Measurements from ENCODE around the gene CROCC2. TPM values are rescaled to one million over a fixed set of nuclear protein-coding genes. Genes with fewer than 3 reads are reported as not detected.

The CROCC2 gene
- polyA plus RNA-seq (ENCODE audit: low read depth in 6 of 6) = not detected

- no peak within 1 kb of the TSS for H3K4me3 Mint-ChIP-seq
- no peaks in the 10 kb centered on the region for H3K4me1 Mint-ChIP-seq
- no peak for DNase-seq
- no peak within 1 kb of the TSS for H3K27ac Mint-ChIP-seq
- no peaks in the 10 kb centered on the region for H3K9me3 Mint-ChIP-seq
- no peak for ATAC-seq (ENCODE audit: low read depth in 2 of 2)
- H3K27me3 Mint-ChIP-seq = peaks cover 6 to 11% (median 8%) of the 10 kb centered on the region in 3 donors
- H3K36me3 Mint-ChIP-seq = no peaks in the 10 kb centered on the region
Observed at GRCh38 chr2:240906141-240906910, at the start of gene CROCC2. Gene CROCC2 (plus strand): TSS chr2:240906336. CDS start chr2:240906514, 178 bp downstream.

- ATAC-seq (ENCODE audit: low read depth in 2 of 2) (no peak), DNase-seq (no peak)
- H3K4me1 Mint-ChIP-seq = no peaks in the 10 kb centered on the region
- H3K27me3 Mint-ChIP-seq = peaks cover 0 to 24% (median 8%) of the 10 kb centered on the region in 3 donors
- H3K36me3 Mint-ChIP-seq = peaks cover 0 to 8% of the 10 kb centered on the region in 2 donors
- H3K9me3 Mint-ChIP-seq = peaks cover 0 to 16% (median 9%) of the 10 kb centered on the region in 7 donors
- H3K27ac Mint-ChIP-seq = no peak overlapping the region
- no peak overlapping the region for H3K4me3 Mint-ChIP-seq
Observed at GRCh38 chr2:240857039-240858008, 48.8 kb upstream of the CROCC2 start.

DNA sequence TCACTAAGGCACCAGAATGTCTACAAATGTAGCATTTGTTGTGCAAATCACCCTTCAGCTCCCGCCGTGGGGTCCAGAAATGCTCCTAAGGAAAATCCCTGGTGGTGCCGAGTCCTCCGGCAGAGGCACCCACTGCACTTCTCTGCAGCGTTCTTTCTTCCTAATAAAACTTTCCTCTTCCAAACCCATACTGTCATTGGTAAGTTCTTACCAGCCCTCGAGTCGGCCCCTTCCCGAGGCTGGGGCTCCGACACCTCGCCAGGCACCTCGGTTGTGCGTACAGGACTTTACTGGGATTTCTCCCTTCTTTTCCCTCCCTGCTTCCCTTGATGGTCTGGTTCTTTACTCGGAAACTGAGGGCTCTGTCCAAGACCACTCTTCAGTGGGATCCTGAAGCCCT is 47.8 kb upstream of the CROCC2 start:
- Mint-ChIP-seq H3K4me1 (no peaks in the 10 kb centered on the region), H3K27ac (no peak overlapping the region), H3K27me3 (peaks cover 4 to 21% (median 5%) of the 10 kb centered on the region in 3 donors), H3K36me3 (peaks cover 0 to 8% of the 10 kb centered on the region in 2 donors), H3K4me3 (no peak overlapping the region), H3K9me3 (peaks cover 0 to 16% (median 9%) of the 10 kb centered on the region in 7 donors)
- ATAC-seq (ENCODE audit: low read depth in 2 of 2) (no peak), DNase-seq (no peak)

DNA sequence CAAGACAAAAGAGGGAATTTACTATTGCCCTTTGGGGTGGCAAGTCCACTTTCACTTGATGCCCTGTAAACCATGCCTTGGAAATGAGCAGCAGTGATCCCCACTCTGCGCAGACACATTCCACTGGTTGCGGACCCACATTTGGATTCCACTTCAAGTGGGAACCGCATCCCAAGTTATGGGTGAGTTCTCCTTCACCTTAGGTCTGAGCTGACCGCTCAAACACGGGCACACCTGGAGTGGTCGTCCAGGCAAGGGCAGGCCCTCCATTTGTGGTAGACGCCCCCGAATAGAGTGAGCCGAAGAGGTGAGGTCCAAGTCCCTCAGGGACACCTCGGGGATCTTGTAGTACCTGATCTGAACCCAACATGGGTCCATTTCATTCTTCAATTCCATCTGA is 47.3 kb upstream of the CROCC2 start:
- ATAC-seq (ENCODE audit: low read depth in 2 of 2) = no peak
- H3K27me3 Mint-ChIP-seq = peaks cover 4 to 21% (median 5%) of the 10 kb centered on the region in 3 donors
- peaks cover 0 to 8% of the 10 kb centered on the region in 2 donors for H3K36me3 Mint-ChIP-seq
- no peak overlapping the region for H3K27ac Mint-ChIP-seq
- DNase-seq = no peak
- no peak overlapping the region for H3K4me3 Mint-ChIP-seq
- no peaks in the 10 kb centered on the region for H3K4me1 Mint-ChIP-seq
- peaks cover 0 to 15% (median 9%) of the 10 kb centered on the region in 7 donors for H3K9me3 Mint-ChIP-seq

GRCh38 chr2:240861547-240861946 is 44.6 kb upstream of the CROCC2 start:
- DNase-seq (no peak), ATAC-seq (ENCODE audit: low read depth in 2 of 2) (no peak)
- Mint-ChIP-seq H3K27me3 (peaks cover 5 to 38% (median 12%) of the 10 kb centered on the region in 3 donors), H3K27ac (peak overlapping the region in 1 of 6 donors; percentile 16), H3K36me3 (no peaks in the 10 kb centered on the region), H3K4me1 (no peaks in the 10 kb centered on the region), H3K4me3 (no peak overlapping the region), H3K9me3 (no peaks in the 10 kb centered on the region)

- H3K36me3 Mint-ChIP-seq = no peaks in the 10 kb centered on the region
- H3K4me1 Mint-ChIP-seq = no peaks in the 10 kb centered on the region
- ATAC-seq (ENCODE audit: low read depth in 2 of 2) = no peak
- no peak overlapping the region for H3K4me3 Mint-ChIP-seq
- H3K27me3 Mint-ChIP-seq = peaks cover 13 to 41% (median 19%) of the 10 kb centered on the region in 3 donors
- H3K27ac Mint-ChIP-seq = no peak overlapping the region
- no peaks in the 10 kb centered on the region for H3K9me3 Mint-ChIP-seq
- DNase-seq = no peak
Observed at GRCh38 chr2:240864475-240864874, 41.7 kb upstream of the CROCC2 start.

GRCh38 chr2:240865391-240865790 is 40.7 kb upstream of the CROCC2 start:
- no peak for DNase-seq
- H3K4me1 Mint-ChIP-seq = no peaks in the 10 kb centered on the region
- peaks cover 13 to 38% (median 19%) of the 10 kb centered on the region in 3 donors for H3K27me3 Mint-ChIP-seq
- ATAC-seq (ENCODE audit: low read depth in 2 of 2) = no peak
- H3K36me3 Mint-ChIP-seq = no peaks in the 10 kb centered on the region
- no peaks in the 10 kb centered on the region for H3K9me3 Mint-ChIP-seq
- no peak overlapping the region for H3K27ac Mint-ChIP-seq
- H3K4me3 Mint-ChIP-seq = no peak overlapping the region

GRCh38 chr2:240868286-240869108 is 37.6 kb upstream of the CROCC2 start, which contains the start of gene AGXT:
Gene AGXT (plus strand): TSS chr2:240868824. CDS start chr2:240868866, 42 bp downstream.
- peak within 1 kb of the TSS in 1 of 6 donors; percentile 70 for H3K27ac Mint-ChIP-seq
- peaks cover 13 to 38% (median 15%) of the 10 kb centered on the region in 3 donors for H3K27me3 Mint-ChIP-seq
- ATAC-seq (ENCODE audit: low read depth in 2 of 2) (no peak), DNase-seq (no peak)
- H3K4me3 Mint-ChIP-seq = no peak within 1 kb of the TSS
- H3K9me3 Mint-ChIP-seq = no peaks in the 10 kb centered on the region
- H3K4me1 Mint-ChIP-seq = no peaks in the 10 kb centered on the region
- no peaks in the 10 kb centered on the region for H3K36me3 Mint-ChIP-seq

DNA sequence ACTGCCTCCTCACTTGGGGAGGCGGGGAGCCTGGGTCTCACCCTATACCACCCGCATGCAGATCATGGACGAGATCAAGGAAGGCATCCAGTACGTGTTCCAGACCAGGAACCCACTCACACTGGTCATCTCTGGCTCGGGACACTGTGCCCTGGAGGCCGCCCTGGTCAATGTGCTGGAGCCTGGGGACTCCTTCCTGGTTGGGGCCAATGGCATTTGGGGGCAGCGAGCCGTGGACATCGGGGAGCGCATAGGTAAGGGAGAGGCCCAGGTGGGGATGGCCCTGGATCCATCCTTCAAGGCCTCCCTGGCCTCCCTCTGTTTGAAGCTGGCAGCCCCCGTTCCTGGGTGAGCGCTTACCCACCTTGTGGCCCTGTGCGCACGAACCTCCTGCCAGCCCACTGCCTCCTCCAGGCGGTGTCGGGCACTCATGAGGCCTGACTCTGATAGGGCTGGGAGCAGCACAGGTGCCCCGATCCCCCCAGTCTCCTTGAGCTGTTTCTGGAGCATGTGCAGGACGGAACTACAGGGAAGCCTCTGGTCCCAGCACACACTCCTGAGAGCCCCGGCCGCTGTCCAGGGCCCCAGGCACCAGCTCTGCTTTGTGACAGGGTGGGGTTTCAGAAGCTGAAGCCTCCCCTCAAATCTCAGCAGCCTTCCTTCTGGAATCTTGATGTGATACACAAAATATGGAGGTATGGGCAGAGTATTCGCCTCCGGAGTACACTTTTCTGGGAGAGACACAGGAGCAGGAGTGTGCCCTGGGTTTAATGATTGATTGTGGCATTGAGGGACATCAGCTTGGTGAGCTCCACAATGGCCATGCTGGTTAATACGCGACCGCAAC is 36.8 kb upstream of the CROCC2 start:
- no peaks in the 10 kb centered on the region for H3K9me3 Mint-ChIP-seq

DNA sequence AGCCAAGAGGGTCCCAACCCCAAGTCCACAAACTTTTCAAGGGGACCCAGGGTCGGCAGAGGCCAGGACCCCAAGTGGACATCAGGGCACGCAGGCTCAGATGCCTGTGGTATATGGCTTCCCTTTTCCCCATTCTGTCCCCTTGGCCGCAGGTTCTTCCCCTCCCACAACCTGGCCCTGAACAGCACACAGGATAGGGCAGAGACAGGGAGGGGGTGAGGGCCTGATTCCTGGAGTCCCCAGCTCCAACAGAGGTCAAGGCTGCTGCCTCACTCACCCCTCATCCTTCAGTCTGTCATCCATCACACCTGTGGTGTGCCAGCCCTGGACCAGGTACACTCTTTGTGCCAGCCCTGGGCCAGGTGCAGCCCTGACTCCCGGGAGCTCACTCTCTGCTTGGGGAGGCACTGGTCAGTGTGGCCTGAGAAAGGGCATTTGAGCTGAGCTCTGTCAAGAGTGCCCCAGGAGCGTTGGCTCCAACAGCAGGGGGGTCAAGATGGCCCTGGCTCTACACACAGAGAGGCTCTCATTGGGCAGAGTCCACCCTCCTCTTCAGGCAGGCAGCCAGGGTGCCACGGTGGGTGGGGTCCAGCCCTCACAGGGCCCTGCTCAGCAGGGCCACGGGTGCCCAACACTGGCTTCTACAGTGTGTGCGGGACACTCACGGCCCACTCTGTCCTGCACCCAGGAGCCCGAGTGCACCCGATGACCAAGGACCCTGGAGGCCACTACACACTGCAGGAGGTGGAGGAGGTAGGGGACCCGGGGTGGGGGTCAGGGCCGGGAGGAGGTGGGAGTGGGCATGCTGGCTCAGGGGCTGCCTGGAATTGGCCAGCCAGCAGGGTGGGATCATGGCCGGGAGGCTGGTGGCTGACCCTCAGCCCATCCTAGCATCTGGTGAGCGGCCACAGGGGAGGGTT is 35.9 kb upstream of the CROCC2 start:
- H3K36me3 Mint-ChIP-seq = no peaks in the 10 kb centered on the region
- ATAC-seq (ENCODE audit: low read depth in 2 of 2) (no peak), DNase-seq (no peak)
- H3K27ac Mint-ChIP-seq = peak overlapping the region in 1 of 6 donors; percentile 70
- no peaks in the 10 kb centered on the region for H3K4me1 Mint-ChIP-seq
- no peaks in the 10 kb centered on the region for H3K9me3 Mint-ChIP-seq
- H3K27me3 Mint-ChIP-seq = peaks cover 13 to 33% (median 15%) of the 10 kb centered on the region in 3 donors
- no peak overlapping the region for H3K4me3 Mint-ChIP-seq

More for the DNA sequence above, 36.8 kb upstream of the CROCC2 start:
- Mint-ChIP-seq H3K27me3 (peaks cover 13 to 38% (median 15%) of the 10 kb centered on the region in 3 donors), H3K4me1 (no peaks in the 10 kb centered on the region), H3K36me3 (no peaks in the 10 kb centered on the region), H3K4me3 (no peak overlapping the region), H3K27ac (peak overlapping the region in 1 of 6 donors; percentile 70)
- DNase-seq (no peak), ATAC-seq (ENCODE audit: low read depth in 2 of 2) (no peak)

Measured in naive B cell (primary cell).